Kidney epithelial cell (primary cell): ENCODE measurements around the gene MICAL1. TPM values are rescaled to one million over a fixed set of nuclear protein-coding genes. Genes with fewer than 3 reads are reported as not detected.

ENCODE experiments used
- DNase-seq: peaks from one replicate; pipeline ENCODE4 v3.0.0-alpha.2; 2010; ENCODE audit warnings: low read depth
- H3K27me3 ChIP-seq: 2 replicates; pipeline ENCODE4 v1.6.0; 2011; ENCODE audit warnings: low read length; ENCODE audit not compliant: control insufficient read depth, insufficient read depth
- H3K36me3 ChIP-seq: 2 replicates; pipeline ENCODE4 v1.5.1; 2011; ENCODE audit warnings: low read length; ENCODE audit not compliant: control insufficient read depth, insufficient read depth
- H3K4me3 ChIP-seq: 2 replicates; pipeline ENCODE4 v1.5.1; 2011; ENCODE audit warnings: low read depth, mild to moderate bottlenecking, control low read depth, low read length
- total RNA-seq: library from RNA; depleted of rRNA; stranded (reverse); fragments of >200 nt; gene quantifications from 2 replicates; pipeline ENCODE4 v1.2.3, GENCODE V29; 2015
- TF ChIP-seq, protein P1 (sequence below): IDR thresholded peaks from 2 replicates; pipeline ENCODE4 v1.5.1; 2011; ENCODE audit warnings: mild to moderate bottlenecking, moderate library complexity, low read length, control low read depth, inconsistent platforms; ENCODE audit not compliant: insufficient read depth, poor library complexity, severe bottlenecking

The MICAL1 gene
- total RNA-seq, 1 donor from 2014 or later: 52.3 TPM

DNA sequence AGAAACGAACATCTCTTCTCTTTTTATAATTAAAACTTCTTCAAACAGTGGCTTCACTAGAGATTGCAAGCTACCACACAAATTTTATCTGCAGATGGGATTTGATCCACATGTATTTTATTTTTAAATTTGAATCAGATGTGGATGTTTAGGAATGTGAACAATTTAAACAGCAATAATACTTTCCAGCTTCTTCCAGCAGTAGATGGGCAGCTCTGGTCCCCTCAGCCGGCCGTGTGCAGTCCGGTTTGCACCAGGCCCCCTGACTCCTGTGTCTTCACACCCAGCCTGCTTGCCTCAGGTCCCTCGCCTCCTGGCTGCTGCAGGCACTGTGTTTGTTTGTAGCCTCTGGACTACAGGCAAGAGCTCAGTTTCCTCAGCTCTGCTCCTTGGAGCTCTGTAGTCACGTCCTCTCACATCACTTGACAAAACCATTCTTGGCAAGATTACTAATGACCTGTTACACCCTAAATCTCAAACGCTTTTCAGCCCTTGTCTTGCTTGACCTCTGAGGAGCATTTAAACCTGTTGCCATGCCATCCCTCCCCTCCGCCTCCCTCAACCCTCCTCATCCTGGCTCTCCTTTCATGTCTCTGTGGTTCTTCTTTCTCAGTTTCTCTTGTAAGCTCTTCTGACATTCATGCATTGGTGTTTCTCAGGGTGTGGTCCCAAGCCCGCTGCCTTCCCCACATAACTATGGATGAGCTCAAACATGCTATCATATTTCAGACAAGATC, 40.6 kb upstream of the MICAL1 start:
- Histone ChIP-seq H3K36me3 (no peaks in the 10 kb centered on the region), H3K27me3 (no peaks in the 10 kb centered on the region), H3K4me3 (no peak overlapping the region)
- TF ChIP-seq, protein P1, sequence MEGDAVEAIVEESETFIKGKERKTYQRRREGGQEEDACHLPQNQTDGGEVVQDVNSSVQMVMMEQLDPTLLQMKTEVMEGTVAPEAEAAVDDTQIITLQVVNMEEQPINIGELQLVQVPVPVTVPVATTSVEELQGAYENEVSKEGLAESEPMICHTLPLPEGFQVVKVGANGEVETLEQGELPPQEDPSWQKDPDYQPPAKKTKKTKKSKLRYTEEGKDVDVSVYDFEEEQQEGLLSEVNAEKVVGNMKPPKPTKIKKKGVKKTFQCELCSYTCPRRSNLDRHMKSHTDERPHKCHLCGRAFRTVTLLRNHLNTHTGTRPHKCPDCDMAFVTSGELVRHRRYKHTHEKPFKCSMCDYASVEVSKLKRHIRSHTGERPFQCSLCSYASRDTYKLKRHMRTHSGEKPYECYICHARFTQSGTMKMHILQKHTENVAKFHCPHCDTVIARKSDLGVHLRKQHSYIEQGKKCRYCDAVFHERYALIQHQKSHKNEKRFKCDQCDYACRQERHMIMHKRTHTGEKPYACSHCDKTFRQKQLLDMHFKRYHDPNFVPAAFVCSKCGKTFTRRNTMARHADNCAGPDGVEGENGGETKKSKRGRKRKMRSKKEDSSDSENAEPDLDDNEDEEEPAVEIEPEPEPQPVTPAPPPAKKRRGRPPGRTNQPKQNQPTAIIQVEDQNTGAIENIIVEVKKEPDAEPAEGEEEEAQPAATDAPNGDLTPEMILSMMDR: no peak
- DNase-seq: no peak

DNA sequence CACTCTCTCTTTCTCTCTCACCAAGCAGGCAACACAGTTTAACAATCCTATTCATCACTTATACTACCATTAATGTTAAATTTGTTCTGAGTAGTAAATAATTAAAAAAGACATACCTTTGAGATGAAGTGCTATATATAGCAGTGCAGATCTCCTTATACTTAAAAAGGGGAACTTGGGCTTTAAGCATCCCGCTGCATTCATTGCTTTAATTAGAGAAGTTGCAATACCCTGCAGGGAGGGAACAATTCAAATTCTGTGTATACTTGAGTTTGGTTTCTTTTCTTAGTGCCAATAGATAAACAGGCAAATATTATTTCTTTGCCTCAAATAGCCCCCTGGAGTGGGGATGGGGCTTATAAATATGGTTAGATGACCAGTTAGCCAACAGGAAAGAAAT, 38.3 kb upstream of the MICAL1 start:
- H3K4me3 ChIP-seq: no peak overlapping the region
- no peaks in the 10 kb centered on the region for H3K27me3 ChIP-seq
- TF ChIP-seq, protein P1: no peak
- H3K36me3 ChIP-seq: no peaks in the 10 kb centered on the region
- DNase-seq: no peak

DNA sequence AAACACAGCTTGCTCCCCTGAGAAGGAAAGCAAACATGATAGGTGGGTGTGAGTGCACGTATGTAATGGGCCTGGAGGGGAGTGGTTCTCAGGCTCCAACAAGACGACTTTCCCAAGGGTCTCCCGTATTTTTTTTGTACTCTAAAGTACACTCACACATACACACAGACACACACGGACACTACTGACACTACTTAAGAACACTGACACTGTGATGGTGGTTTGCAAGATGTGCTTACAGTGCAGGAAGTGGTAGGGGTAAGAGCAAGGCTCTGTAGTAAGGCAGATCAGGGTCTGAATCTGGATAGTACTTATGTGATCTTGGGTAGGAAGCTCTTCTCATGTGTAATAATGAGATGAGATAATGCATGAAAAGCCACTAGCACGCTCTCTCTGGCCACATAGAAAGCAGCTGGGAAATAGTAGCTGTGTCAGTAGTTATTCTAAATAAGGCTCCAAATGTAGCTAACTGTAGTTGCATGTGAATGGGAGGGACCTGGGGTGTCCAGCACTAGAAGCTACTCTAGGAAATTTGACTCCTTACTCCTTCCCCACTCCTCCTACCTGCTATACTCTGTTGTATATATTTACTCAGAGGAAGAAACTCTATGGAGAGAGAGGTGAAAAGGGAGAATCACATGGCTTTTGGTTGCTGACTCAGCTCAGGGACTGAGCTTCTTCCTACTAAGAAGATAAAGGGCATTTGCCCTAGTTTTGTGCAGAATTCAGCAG, 35.8 kb upstream of the MICAL1 start:
- Histone ChIP-seq H3K4me3 (no peak overlapping the region), H3K27me3 (no peaks in the 10 kb centered on the region), H3K36me3 (no peaks in the 10 kb centered on the region)
- DNase-seq: no peak
- TF ChIP-seq, protein P1: no peak

DNA sequence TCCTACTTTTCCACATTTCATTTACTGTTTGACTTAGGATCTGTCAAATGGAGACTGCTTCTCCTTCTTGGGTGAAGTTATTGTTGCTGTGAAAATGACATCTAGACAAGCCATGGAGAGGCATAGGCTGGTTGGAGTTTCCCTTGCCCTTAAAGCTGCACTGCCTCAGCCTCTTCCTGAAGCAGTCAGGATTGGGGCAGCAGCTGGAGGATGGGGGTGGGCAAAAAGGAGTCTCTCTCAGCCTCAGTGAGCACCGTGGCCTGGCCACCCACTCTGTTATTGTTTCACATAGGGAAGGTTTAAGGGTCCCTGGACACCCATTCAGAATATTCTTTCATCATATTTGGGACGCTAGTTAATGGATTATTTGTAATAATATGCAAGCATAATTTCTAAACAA, 35.1 kb upstream of the MICAL1 start:
- TF ChIP-seq, protein P1: no peak
- Histone ChIP-seq H3K36me3 (no peaks in the 10 kb centered on the region), H3K4me3 (no peak overlapping the region), H3K27me3 (no peaks in the 10 kb centered on the region)
- no peak for DNase-seq

DNA sequence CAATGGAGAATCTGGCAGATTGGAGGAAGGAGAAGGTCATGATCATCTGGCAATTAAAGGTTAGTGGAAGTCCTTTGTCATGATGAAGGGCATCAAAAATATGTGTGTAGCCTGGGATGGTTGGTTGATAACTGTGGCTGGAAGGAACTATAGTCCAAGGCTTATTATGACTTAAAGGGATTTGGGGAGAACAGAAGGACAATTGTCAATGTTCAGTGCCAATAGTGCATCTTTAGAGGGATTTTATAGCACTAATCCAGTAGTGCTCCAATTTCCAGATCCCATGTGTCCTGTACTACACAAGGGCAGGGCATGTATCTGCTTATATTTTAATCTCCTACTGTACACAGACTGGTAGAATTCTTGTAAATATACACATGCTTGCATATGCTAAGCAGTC, 32.4 kb upstream of the MICAL1 start:
- no peak for DNase-seq
- no peaks in the 10 kb centered on the region for H3K27me3 ChIP-seq
- TF ChIP-seq, protein P1: no peak

DNA sequence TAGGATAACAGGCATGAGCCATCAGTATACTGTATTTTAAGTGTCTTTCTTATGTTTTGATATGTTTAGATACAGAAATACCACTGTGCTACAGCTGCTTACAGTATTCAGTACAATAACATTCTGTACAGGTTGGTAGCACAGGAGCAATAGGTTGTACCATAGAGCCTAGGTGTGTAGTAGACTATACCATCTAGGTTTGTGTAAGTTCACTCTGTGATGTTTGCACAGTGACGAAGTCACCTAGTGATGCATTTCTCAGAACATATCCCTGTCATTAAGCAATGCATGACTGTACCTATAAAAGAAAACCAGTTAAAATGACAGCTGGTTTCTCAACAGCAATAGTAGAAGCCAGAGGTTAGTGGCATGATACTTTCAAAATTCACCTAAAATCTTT, 30.5 kb upstream of the MICAL1 start:
- Histone ChIP-seq H3K27me3 (no peaks in the 10 kb centered on the region), H3K36me3 (no peaks in the 10 kb centered on the region), H3K4me3 (no peak overlapping the region)
- DNase-seq: no peak
- TF ChIP-seq, protein P1: no peak

More for the DNA sequence above, 32.4 kb upstream of the MICAL1 start:
- no peak overlapping the region for H3K4me3 ChIP-seq
- H3K36me3 ChIP-seq: no peaks in the 10 kb centered on the region
